Stimulated activated CD4-positive, alpha-beta T cell treated with anti-CD3 and anti-CD28 coated beads, Interleukin-15, amount 100 ng/mL, for 48 hours (primary cell): ENCODE results near the gene LTBP2.
"Not testable (repeated sequence)": the region's sequence is repeated elsewhere in the genome, so short reads cannot be mapped to it uniquely, and the experiment has no call there.

ENCODE experiments used
- DNase-seq, 2 donors: peaks; one replicate each; pipeline ENCODE4 v3.0.0-alpha.2; 2020; ENCODE audit warnings: low read depth in 2 of 2

Gene LTBP2

GRCh38 chr14:74551001-74551400 is 61.0 kb downstream of the LTBP2 start:
- no peak for DNase-seq

GRCh38 chr14:74550071-74550470 is 62.0 kb downstream of the LTBP2 start:
- no peak for DNase-seq

- DNase-seq: no peak
Observed at GRCh38 chr14:74549588-74549987, 62.4 kb downstream of the LTBP2 start.

GRCh38 chr14:74548881-74549280 is 63.2 kb downstream of the LTBP2 start:
- no peak for DNase-seq

DNA sequence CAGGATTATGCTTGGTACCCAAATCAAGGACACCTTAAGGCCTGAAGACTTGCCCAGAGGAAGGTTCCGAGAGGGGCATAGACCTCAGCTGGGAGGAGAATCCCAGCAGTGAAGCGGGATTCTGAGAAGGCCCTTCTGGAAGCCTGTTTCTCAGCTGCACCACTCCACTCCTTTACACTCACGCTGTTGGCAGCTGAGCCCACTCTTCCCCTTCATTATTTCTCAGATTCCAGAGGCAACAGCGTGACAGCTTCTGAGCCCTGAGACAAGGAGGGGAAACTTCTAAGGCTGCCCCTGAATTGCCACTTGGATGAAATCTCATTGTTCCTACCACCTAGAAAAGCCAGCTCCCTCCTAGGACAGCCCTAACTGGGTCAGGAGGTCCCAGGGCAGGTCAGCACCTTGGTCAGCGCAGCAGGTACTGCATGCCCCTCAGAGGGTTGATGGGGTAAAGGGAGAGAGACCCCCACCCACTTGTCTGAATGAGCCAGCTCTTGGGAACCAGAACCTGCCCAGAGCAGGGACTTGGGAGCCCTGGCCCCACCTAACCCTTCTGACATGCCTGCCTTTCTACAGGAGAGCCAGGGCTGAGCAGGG is 64.6 kb downstream of the LTBP2 start:
- no peak for DNase-seq

GRCh38 chr14:74546416-74546815 is 65.6 kb downstream of the LTBP2 start:
- DNase-seq: no peak

GRCh38 chr14:74545386-74545785 is 66.7 kb downstream of the LTBP2 start:
- DNase-seq: no peak

DNA sequence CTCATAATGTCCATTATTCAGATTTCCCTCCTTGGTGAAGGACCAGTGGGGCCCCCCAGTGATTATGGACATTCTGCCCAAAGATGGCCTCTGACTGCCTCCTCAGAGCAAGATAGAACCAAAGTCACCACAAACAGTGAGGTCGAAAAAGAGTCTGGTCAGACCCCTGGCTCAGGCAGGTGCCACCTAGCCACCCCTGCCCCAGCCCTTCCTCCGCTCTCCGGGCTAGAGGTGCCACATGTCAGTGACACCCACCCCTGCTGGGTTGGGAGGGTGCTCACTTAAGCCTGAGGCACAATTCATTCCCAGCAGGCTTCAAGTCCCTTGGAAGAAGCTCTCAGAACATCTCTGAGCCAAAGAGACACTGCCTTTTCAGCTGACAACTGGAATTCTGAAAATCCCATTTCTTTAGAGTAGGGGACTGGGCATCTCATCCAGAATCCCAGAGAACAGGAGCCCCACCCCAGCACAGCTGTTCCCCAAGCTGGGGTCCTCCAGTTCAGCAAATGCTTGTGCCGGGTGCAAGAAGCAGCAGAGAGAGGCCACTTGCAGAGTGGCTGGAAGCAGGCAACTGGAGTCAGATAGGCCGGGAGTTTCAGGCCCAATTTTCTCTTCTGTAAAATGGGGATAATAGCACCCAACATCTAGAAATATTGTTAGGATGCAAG is 68.1 kb downstream of the LTBP2 start:
- no peak for DNase-seq

- DNase-seq: no peak
Observed at GRCh38 chr14:74542056-74542685, 69.9 kb downstream of the LTBP2 start.

DNA sequence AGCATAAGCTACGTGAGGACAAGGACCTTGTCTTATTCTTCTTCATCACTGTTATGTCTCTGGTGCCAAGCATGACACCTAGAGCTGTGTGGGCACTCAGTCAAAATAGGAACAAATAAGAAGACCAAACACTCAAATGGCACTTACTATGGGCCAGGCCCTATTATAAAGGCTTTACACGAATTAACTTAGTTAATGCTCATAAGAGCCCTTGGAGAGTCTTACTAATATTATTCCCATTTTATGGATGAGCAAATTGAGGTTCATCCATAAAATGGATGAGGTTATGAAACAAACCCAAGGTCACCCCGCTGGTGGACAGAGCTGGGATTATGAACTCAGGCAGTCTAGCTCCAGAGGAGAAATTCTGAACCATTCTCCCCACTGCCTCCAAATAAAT is 70.8 kb downstream of the LTBP2 start:
- no peak for DNase-seq

DNA sequence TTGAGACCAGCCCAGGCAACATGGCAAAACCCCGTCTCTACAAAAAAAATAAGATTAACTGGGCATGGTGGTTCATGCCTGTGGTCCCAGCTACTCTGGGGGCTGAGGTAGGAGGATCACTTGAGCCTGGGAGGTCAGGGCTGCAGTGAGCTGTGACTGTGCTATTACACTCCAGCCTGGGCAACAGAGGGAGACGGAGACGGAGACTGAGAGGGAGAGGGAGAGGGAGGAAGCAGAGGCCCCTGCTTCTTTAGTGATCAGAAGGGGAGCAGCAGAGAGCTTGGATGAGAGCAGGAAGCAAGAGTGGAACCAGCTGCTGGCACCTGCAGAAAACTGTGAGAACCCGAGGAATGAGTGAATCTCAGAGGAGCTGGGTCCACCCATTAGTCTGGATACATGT is 72.5 kb downstream of the LTBP2 start:
- DNase-seq: no peak

- no peak for DNase-seq
Observed at GRCh38 chr14:74538411-74539391, 73.3 kb downstream of the LTBP2 start.

GRCh38 chr14:74536336-74536735 is 75.7 kb downstream of the LTBP2 start:
- DNase-seq: not testable (repeated sequence)

- no peak for DNase-seq
Observed at GRCh38 chr14:74535756-74536325, 76.2 kb downstream of the LTBP2 start.

GRCh38 chr14:74533576-74533975 is 78.5 kb downstream of the LTBP2 start:
- no peak for DNase-seq

DNA sequence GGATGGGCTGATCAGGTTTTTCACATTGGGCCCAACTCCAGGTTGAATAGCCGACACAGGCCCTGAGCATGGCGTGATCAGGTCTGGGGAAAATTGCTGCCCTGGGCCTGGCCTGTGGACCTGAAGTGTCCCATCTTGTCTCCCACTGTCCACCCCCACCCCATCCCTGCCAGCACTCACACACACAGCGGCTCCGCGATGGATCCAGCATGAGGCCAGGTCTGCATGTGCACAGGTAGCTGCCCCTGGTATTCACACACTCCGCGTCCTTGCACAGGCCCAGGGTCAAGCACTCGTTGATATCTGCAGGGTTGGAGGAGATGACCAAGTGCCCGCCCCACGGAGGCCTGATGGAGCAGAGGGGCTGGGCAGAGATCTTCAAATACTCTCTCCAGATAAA is 79.8 kb downstream of the LTBP2 start:
- DNase-seq: no peak

GRCh38 chr14:74531467-74531866 is 80.6 kb downstream of the LTBP2 start:
- DNase-seq: no peak

- no peak for DNase-seq
Observed at GRCh38 chr14:74531006-74531405, 81.0 kb downstream of the LTBP2 start.

DNA sequence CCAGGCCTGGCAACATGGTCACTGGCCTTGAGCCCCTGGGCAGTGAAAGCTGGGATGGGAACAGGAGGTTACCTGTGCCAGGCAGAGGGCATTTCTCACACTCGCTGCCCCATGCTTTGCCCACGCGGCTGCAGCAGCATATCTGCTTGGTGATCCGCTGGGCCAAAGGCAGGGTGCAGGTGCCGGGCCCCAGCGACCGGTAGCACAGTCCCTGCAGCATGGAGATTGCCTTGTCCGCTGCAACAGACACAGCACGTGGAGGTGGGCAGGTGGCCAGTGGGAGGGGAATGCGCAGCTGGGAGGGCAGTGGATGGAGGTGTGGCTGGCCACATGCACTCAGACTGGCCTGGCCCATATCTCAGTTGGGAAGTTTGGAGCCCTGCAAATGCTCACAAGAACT is 83.2 kb downstream of the LTBP2 start:
- no peak for DNase-seq

DNA sequence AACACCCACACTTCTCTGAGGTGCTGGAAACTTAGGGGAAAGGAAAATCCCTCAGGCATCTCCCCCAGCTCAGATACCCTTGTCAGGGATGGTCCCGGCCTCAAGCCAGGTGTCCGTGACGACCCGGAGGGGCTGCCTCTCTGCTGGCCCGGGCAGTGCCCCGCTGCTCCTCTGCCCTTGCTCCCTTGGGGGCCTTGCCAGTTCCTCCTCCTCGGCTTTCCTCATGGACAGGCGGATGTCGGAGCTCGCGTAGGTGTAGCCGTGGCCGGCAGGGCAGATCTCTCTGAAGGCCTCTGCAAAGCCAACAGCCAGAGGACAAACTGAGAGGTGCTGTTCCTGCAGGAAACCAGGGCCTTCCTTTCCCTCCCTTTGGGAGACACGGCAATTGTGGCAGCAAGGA is 83.6 kb downstream of the LTBP2 start:
- DNase-seq: no peak

DNA sequence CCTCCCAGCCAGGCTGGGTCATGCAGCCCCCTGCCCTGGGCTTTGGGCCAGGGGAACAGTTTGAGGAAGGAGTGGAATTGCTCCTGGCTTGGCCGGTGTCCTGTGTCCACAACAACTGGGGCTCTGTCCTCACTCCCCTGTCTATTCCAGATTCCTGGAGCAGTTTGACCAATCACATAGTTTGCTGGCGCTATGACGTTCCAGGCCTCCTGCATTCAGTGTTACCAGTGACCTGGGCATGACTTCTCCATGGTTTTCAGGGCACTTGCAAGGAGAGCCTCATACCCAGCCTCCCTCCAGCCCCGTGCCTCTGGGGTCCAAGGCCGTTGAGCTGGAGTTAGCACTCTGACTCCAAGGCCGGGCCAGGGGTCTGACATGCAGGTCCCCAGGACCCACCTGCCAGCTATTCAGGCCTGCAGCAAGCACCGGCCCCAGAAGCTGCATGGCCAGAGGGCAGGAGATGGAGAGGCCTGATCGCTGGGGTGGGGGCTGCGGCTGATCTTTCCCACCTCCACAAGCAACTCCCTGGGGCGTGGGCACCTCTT is 84.2 kb downstream of the LTBP2 start:
- DNase-seq: no peak
